Endothelial cell (in vitro differentiated cells): ENCODE results near the gene ELOA2. TPM values are rescaled to one million over a fixed set of nuclear protein-coding genes. Genes with fewer than 3 reads are reported as not detected.
A peak's percentile ranks its signal among the peaks of the same experiment; 100 is the strongest.
"Not testable (repeated sequence)": the region's sequence is repeated elsewhere in the genome, so short reads cannot be mapped to it uniquely, and the experiment has no call there.

Experiments
- DNase-seq: peaks from one replicate; pipeline ENCODE4 v3.0.0; 2021; ENCODE audit warnings: low spot score
- H3K27ac Mint-ChIP-seq: one replicate; pipeline ENCODE4 v1.8.0; 2021; ENCODE audit warnings: mixed read lengths, inconsistent platforms; ENCODE audit not compliant: unreplicated experiment
- H3K27me3 Mint-ChIP-seq: one replicate; pipeline ENCODE4 v1.8.0; 2021; ENCODE audit warnings: mild to moderate bottlenecking, moderate library complexity, mixed read lengths, inconsistent platforms; ENCODE audit not compliant: unreplicated experiment
- H3K36me3 Mint-ChIP-seq: one replicate; pipeline ENCODE4 v1.8.0; 2021; ENCODE audit warnings: mild to moderate bottlenecking, low read depth, mixed read lengths, inconsistent platforms; ENCODE audit not compliant: unreplicated experiment
- H3K4me1 Mint-ChIP-seq: one replicate; pipeline ENCODE4 v1.8.0; 2021; ENCODE audit warnings: mild to moderate bottlenecking, mixed read lengths, inconsistent platforms; ENCODE audit not compliant: unreplicated experiment
- H3K4me3 Mint-ChIP-seq: one replicate; pipeline ENCODE4 v1.8.0; 2021; ENCODE audit warnings: mild to moderate bottlenecking, mixed read lengths, inconsistent platforms; ENCODE audit not compliant: unreplicated experiment
- H3K9me3 Mint-ChIP-seq: one replicate; pipeline ENCODE4 v1.8.0; 2021; ENCODE audit warnings: mixed read lengths, inconsistent platforms; ENCODE audit not compliant: unreplicated experiment
- CTCF ChIP-seq: fragments of 200-600 bp; sonication (generic); IDR thresholded peaks from one replicate; pipeline ENCODE4 v1.5.0; 2021; ENCODE audit warnings: antibody characterized with exemption; ENCODE audit not compliant: unreplicated experiment
- total RNA-seq: library from RNA; stranded (reverse); fragmentation: NEBNext Ultra II Directional; extraction: Animal tissue kit (Norgen Biotek cat#: 25700); gene quantifications from one replicate; pipeline ENCODE4 v1.2.1, GENCODE V29; 2021; ENCODE audit not compliant: unreplicated experiment

Gene ELOA2
- total RNA-seq, 1 donor from 2014 or later, result not detected

- no peaks in the 10 kb centered on the region for H3K9me3 Mint-ChIP-seq
- no peaks in the 10 kb centered on the region for H3K36me3 Mint-ChIP-seq
- no peak overlapping the region for H3K27ac Mint-ChIP-seq
- DNase-seq, result no peak
- H3K4me1 Mint-ChIP-seq, result no peaks in the 10 kb centered on the region
- no peak overlapping the region for H3K4me3 Mint-ChIP-seq
- no peak for TF ChIP-seq CTCF
- H3K27me3 Mint-ChIP-seq, result peaks cover 1% of the 10 kb centered on the region
Observed at GRCh38 chr18:47040982-47041381, 5.6 kb upstream of the ELOA2 start.

GRCh38 chr18:47036927-47037578 is 1.6 kb upstream of the ELOA2 start:
- no peaks in the 10 kb centered on the region for H3K27me3 Mint-ChIP-seq
- H3K9me3 Mint-ChIP-seq, result no peaks in the 10 kb centered on the region
- no peak for TF ChIP-seq CTCF

DNA sequence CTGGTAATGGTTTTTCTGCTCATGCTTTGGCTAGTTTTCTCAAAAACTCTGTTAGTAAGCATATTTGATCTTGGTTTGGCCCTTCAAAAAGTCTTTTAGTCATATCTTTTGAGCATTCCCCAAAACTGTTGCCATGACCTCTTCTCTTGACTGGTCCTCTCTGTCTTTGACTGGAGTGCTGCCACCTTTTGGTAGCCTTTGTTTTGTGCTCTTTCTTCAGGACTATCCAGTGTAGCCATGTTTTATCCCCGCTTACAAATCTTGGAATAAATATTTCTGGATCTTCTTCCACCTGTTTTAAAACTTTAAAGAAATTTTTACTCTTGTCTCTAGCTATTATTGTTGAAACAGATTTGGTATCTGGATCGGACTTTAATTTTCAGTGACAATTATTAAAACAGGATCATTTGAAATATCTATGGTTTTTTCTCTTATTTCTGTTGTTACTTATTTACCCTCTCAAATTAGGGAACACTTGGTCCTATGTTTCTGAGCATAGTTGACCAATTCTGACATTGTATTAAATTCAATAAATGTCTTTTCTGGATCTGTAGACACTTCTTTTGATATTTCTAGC is 965 bp upstream of the ELOA2 start:
- H3K4me1 Mint-ChIP-seq, result peaks cover 23% of the 10 kb centered on the region
- no peaks in the 10 kb centered on the region for H3K36me3 Mint-ChIP-seq
- H3K9me3 Mint-ChIP-seq, result no peaks in the 10 kb centered on the region
- TF ChIP-seq CTCF, result peak; percentile 39
- no peak overlapping the region for H3K27ac Mint-ChIP-seq
- peak; percentile 59 for DNase-seq
- no peaks in the 10 kb centered on the region for H3K27me3 Mint-ChIP-seq
- no peak overlapping the region for H3K4me3 Mint-ChIP-seq

More at GRCh38 chr18:47036927-47037578, 1.6 kb upstream of the ELOA2 start:
- DNase-seq, result no peak
- no peak overlapping the region for H3K27ac Mint-ChIP-seq
- no peak overlapping the region for H3K4me3 Mint-ChIP-seq
- peaks cover 16% of the 10 kb centered on the region for H3K4me1 Mint-ChIP-seq
- no peaks in the 10 kb centered on the region for H3K36me3 Mint-ChIP-seq

GRCh38 chr18:47034591-47034990 is 830 bp downstream of the ELOA2 start:
- not testable (repeated sequence) for H3K9me3 Mint-ChIP-seq, H3K27me3 Mint-ChIP-seq, DNase-seq, H3K4me3 Mint-ChIP-seq, H3K27ac Mint-ChIP-seq, H3K36me3 Mint-ChIP-seq
- peaks cover 27% of the 10 kb centered on the region for H3K4me1 Mint-ChIP-seq

- H3K4me1 Mint-ChIP-seq, result peaks cover 27% of the 10 kb centered on the region
- no peak overlapping the region for H3K4me3 Mint-ChIP-seq
- no peaks in the 10 kb centered on the region for H3K9me3 Mint-ChIP-seq
- no peak for DNase-seq
- H3K36me3 Mint-ChIP-seq, result peaks cover 3% of the 10 kb centered on the region
- no peak for TF ChIP-seq CTCF
- H3K27ac Mint-ChIP-seq, result no peak overlapping the region
- peaks cover 1% of the 10 kb centered on the region for H3K27me3 Mint-ChIP-seq
Observed at GRCh38 chr18:47032945-47033344, 2.5 kb downstream of the ELOA2 start.

GRCh38 chr18:47030887-47031286 is 4.5 kb downstream of the ELOA2 start:
- peak overlapping the region; percentile 85 for H3K27ac Mint-ChIP-seq
- peaks cover 27% of the 10 kb centered on the region for H3K4me1 Mint-ChIP-seq
- peak overlapping the region; percentile 47 for H3K4me3 Mint-ChIP-seq
- H3K27me3 Mint-ChIP-seq, H3K36me3 Mint-ChIP-seq, H3K9me3 Mint-ChIP-seq, DNase-seq: not testable (repeated sequence)

GRCh38 chr18:47029684-47030353 is 5.6 kb downstream of the ELOA2 start:
- not testable (repeated sequence) for H3K36me3 Mint-ChIP-seq, DNase-seq, H3K4me3 Mint-ChIP-seq, H3K27me3 Mint-ChIP-seq, H3K27ac Mint-ChIP-seq, H3K9me3 Mint-ChIP-seq
- H3K4me1 Mint-ChIP-seq, result peaks cover 27% of the 10 kb centered on the region

DNA sequence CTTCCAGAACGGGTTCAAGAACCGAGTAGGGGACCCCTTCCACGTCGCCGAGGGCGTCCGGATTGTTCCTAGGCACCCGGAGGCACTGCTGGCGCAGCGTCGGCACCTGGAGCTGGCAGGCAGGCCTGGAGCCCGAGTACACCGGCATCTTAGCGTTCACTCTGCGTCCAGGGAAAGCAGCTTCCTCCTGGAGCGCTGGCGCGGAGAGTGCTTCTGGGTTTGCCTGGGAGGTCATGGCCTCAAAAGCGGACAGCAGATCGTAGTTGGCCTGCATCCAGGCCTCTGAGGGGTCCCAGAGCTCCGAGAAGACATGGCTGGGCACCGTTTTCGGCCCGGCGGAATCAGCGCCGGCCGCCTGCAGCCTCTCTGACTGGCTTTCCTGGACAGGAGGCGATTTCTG is 6.7 kb downstream of the ELOA2 start:
- not testable (repeated sequence) for H3K9me3 Mint-ChIP-seq, H3K27me3 Mint-ChIP-seq, H3K36me3 Mint-ChIP-seq, DNase-seq, H3K4me3 Mint-ChIP-seq, H3K27ac Mint-ChIP-seq
- H3K4me1 Mint-ChIP-seq, result peaks cover 21% of the 10 kb centered on the region
